ENCODE data around the gene DHCR24.
"Not testable (repeated sequence)": the region's sequence is repeated elsewhere in the genome, so short reads cannot be mapped to it uniquely, and the experiment has no call there.

DHCR24 gene, protein sequence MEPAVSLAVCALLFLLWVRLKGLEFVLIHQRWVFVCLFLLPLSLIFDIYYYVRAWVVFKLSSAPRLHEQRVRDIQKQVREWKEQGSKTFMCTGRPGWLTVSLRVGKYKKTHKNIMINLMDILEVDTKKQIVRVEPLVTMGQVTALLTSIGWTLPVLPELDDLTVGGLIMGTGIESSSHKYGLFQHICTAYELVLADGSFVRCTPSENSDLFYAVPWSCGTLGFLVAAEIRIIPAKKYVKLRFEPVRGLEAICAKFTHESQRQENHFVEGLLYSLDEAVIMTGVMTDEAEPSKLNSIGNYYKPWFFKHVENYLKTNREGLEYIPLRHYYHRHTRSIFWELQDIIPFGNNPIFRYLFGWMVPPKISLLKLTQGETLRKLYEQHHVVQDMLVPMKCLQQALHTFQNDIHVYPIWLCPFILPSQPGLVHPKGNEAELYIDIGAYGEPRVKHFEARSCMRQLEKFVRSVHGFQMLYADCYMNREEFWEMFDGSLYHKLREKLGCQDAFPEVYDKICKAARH

GRCh38 chr1:54886724-54887664 is at the start of gene DHCR24:
Gene DHCR24, minus strand, starts transcription at chr1:54887195. Its CDS starts 76 bp downstream, at chr1:54887119.
- DNase-seq (ENCODE audit: low spot score): peak; percentile 79

DNA sequence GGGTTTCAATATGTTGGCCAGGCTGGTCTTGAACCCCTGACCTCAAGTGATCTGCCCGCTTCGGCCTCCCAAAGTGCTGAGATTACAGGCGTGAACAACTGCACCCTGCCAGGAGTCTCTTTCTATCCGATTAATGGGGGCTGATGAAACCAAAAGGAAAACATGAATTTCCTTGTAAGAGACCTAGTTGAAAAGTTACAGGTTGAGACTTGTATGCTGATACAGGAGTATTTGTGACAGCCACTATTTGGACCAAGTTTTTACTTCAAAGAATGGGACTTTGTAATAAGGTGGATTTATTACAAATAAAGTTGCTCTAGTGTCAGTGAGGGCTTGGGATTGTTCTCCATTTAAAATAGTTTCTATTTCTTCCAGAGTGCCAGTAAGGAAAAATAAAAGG is 49.8 kb upstream of the DHCR24 start:
- DNase-seq (ENCODE audit: low spot score): no peak

DNA sequence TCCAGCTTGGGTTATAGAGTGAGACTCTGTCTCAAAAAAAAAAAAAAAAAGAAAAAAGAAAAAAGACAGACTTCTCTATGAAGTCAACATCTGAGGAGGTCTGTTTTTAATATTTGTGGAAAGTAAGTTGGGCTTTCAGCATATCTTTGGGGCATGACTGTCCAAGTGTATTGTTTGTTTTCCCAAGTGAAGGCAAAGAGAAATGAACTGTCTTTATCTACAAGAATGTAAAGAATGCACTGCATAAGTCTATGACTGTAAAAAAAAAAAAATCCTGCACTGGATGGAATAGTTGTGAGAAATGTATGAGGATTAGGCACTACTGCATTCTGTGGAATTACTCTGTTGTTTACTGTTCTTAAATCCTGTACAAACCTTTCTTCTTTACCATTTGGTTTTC is 47.9 kb upstream of the DHCR24 start:
- no peak for DNase-seq (ENCODE audit: low spot score)

DNA sequence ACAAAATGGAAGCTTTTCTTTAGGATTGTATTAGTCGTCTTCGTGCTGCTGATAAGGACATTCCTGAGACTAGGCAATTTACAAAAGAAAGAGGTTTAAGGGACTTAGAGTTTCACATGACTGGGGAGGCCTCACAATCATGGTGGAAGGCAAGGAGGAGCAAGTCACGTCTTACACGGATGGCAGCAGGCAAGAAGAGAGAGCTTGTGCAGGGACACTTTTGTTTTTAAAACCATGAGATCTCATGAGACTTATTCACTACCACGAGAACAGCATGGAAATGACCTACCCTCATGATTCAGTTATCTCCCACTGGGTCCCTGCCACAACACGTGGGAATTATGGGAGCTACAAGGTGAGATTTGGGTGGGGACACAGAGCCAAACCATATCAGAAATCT is 47.1 kb upstream of the DHCR24 start:
- not testable (repeated sequence) for DNase-seq (ENCODE audit: low spot score)

DNA sequence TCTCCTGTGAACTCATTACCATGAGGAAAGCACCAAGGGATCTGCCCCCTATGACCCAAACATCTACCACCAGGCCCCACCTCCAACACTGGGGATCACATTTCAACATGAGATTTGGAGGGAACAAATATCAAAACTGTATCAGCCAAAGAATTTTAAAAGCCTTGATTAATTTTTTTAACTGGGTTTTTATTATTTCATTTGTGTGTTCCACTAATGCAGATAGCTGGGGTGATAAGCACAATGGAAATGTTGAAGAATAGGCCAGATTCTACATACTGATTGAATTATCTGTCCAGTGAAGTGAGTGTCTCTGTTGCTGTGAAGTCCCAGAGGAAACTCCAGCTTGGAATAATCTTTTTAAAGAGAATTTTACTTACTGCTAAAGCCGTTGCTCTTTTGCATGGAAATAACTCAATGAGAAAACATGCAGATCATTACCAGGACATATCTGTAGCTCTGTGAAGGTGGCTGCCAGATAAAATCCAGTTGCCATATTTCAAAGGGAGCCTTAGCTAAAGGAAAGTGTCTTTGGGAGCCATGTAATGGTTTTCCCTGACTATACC is 44.4 kb upstream of the DHCR24 start:
- no peak for DNase-seq (ENCODE audit: low spot score)

- DNase-seq (ENCODE audit: low spot score): no peak
These were observed 42.7 kb upstream of the DHCR24 start for GRCh38 chr1:54929700-54930099.

DNA sequence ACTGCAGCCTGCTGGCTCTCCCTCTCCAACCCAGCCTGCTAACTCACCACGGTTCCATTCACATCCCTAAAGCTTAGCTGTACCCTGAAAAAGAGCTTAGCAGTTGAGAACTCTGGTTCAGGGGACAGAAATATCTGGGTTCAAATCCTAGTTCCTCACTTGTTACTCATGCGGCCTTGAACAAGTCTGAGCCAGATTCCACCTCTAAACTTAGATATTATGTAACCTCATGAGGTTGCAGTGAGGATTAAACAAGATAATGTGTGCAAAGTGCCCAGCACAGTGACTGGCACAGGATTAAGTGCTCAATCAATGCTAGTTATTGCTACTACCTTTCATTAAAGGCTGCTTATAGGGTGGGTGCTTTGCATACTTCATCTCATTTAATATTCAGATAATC is 41.3 kb upstream of the DHCR24 start:
- no peak for DNase-seq (ENCODE audit: low spot score)

DNA sequence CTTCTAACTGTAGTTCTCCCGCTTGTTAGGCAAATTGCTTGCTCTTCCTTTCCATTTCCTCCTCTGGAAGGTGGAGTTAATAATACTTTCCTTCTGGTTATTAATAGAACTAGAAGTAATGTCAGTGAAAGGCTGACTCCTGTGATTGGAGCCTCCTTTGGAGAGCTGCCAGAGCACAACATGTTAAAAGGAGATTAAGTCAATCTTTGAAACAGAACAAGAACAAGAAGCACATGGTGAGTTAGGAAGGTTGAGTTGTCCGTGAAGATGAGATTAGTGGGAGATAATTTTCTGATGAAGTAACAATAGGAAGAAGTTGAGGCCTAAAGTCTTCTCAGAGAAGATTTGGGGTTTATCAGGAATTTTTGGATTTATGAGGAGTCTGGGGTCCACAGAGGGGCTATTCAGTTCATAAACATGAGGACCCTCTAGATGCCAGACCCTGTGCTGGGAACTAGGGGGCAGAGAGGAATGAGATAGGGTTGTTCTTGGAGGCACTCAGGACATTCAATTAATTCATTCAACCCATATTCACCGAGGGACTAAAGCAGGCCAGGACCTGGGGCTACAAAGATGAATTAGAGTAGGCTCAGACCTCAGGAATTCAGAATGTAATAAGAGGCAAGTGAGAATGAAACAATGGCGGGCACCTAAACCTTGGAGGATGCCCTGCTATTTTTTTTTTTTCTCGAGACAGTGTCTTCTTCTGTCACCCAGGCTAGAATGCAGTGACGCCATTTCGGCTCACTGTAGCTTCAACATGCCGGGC is 40.7 kb upstream of the DHCR24 start:
- no peak for DNase-seq (ENCODE audit: low spot score)

- no peak for DNase-seq (ENCODE audit: low spot score)
These were observed 40.0 kb upstream of the DHCR24 start for GRCh38 chr1:54926970-54927369.

DNA sequence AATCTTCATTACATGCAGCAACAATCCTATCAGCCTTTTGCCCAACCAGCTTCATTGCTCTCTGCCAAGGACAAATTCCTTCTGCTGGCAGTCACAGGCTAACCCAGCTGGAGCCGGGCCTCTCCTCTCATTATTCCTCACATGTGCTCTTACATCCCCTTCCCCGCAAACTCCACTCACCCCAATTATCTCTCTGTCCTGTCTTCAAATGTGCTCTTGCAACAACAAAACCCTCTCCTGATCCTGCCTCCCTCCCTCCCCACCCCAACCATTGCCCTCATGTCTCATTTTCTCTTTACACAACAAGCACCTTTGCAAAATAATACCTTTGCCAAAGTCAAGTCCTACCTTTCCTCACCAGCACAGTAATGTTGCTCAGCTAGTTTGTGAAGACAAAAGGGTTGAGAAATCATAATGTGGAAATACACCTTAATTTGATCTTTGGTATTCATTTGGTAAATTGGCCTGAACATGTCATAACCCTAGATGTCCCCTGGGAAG is 36.0 kb upstream of the DHCR24 start:
- no peak for DNase-seq (ENCODE audit: low spot score)

- DNase-seq (ENCODE audit: low spot score): no peak
These were observed 35.2 kb upstream of the DHCR24 start for GRCh38 chr1:54922040-54922761.

DNA sequence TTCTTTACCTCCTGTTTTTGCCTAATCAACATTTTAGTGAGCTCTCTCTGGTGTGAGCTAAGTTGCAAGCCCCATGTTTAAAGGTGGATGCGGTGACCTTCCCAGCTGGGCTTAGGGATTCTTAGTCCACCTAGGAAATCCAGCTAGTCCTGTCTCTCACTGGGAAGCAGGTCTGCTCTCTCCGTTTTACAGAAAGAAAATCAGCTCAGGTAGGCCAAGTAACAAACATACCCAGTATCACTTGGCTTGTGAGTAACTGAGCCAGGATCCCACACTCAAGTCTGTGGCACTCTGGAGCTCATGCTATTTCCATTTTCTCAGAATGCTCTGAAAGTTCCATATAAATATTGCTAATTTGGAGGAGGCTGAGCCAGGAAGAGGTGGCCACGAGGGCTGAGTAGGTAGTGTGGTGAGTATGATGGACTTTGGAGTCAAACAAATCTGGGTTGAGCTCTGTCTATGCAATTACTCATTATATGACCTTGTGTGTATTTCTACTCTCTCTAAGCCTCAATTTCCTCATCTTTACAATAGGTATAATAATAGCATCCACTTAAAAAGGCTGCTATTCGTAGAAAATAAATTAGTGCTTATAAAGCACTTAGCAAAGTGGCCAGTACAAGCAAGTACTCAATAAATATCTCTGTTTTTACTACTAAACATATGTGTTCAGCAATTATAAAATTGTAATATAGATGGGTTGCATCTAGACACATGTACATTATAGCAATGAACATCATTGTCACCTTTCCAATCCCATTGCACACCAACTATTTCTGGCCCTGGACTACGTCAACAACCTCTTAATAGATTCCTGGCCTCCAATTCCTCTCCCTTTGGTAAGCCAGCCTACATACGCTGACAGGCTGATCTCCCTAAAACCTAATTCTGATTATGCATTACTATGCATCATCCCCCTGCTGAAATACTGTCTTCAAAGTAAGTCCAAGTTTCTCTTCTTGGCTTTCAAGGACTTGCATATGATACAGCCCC is 32.7 kb upstream of the DHCR24 start:
- DNase-seq (ENCODE audit: low spot score): no peak

GRCh38 chr1:54911076-54911475 is 24.1 kb upstream of the DHCR24 start:
- not testable (repeated sequence) for DNase-seq (ENCODE audit: low spot score)

- no peak for DNase-seq (ENCODE audit: low spot score)
These were observed 19.6 kb upstream of the DHCR24 start for GRCh38 chr1:54906586-54906985.

- DNase-seq (ENCODE audit: low spot score): no peak
These were observed 17.6 kb upstream of the DHCR24 start for GRCh38 chr1:54904476-54905048.

GRCh38 chr1:54894271-54894670 is 7.3 kb upstream of the DHCR24 start:
- DNase-seq (ENCODE audit: low spot score): no peak

DNA sequence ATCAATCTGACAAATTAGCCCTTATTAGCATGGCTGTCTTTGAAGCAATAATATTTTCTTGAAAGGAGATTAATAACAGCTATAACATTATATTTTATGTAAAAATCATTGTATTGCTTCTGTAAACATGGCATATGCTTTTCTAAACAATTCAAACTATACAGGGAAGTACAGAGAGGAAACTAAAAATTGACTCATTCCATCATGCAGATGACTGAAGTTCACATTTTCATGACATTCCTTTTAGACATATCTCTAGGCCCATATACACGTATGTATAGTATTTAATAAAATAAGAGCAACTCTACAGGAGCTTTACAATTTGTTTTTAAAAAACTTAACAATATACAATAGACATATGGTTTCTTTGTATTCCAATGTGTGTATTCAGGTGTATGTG is 5.6 kb upstream of the DHCR24 start:
- no peak for DNase-seq (ENCODE audit: low spot score)

GRCh38 chr1:54889132-54889725 is 2.2 kb upstream of the DHCR24 start:
- DNase-seq (ENCODE audit: low spot score): no peak
